HG03442 (cell line): ENCODE measurements around the gene POLR3E.
"Not testable (repeated sequence)": the region's sequence is repeated elsewhere in the genome, so short reads cannot be mapped to it uniquely, and the experiment has no call there.

Experiments
- ATAC-seq: cut with Tn5 transposase; IDR thresholded peaks from one replicate; pipeline ENCODE4 v1.9.1; 2021; ENCODE audit warnings: mild to moderate bottlenecking, moderate library complexity; ENCODE audit not compliant: unreplicated experiment

Gene POLR3E

DNA sequence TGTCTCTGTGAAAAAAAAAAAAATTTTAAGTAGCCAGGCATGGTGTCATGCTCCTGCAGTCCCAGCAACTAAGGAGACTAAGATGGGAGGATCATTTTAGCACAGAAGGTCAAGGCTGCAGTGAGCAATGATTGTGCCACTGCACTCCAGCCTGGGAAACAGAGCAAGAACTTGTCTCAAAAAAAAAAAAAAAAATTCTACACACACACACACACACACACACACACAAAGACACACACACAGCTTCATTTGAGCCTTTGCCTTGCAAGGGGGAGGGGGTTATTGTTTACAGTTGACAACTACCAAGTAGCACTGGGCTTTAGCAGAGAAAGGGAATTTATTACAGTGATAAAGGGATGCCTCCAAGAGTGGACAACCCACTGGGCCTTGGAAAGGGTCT lies 4.9 kb upstream of the POLR3E start:
- ATAC-seq = no peak

DNA sequence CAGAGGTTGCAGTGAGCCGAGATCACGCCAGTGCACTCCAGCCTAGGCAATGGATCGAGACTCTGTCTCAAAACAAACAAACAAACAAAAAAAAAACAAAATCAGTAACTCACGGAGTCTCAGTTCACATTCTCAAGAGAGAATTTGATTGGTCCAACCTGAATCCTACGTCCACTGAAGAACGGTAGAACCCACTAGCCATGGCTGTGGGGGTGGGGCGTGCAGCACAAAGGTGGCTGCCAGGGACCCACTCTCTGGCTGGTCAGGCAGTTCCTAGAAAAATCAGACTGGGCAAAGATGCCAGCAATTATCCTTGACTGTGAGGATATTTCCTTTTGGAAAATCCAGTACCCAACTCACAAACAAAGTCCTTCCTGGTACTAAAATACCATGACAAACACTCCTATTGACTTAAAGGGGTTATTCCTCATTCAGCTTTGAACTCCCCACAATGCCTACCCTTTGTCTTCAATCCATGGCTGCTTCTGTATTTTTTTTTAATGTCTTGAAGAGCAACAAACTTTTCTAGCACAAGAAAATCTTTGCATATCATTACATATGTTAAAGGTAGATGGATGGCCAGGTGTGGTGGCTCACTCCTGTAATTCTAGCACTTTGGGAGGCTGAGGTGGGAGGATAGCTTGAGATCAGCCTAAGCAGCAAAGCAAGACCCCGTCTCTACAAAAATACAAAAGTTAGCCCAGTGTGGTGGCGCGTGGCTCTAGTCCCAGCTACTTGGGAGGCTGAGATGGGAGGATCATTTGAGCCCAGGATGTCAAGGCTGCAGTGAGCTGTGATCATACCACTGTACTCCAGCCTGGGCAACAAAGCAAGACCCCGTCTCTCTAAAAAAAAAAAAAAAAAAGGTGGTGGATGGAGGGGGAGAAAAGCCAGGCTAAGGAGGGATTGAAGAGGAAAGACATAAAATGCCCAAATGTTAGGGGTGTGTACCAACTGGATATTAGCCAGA lies 3.8 kb upstream of the POLR3E start:
- no peak for ATAC-seq

DNA sequence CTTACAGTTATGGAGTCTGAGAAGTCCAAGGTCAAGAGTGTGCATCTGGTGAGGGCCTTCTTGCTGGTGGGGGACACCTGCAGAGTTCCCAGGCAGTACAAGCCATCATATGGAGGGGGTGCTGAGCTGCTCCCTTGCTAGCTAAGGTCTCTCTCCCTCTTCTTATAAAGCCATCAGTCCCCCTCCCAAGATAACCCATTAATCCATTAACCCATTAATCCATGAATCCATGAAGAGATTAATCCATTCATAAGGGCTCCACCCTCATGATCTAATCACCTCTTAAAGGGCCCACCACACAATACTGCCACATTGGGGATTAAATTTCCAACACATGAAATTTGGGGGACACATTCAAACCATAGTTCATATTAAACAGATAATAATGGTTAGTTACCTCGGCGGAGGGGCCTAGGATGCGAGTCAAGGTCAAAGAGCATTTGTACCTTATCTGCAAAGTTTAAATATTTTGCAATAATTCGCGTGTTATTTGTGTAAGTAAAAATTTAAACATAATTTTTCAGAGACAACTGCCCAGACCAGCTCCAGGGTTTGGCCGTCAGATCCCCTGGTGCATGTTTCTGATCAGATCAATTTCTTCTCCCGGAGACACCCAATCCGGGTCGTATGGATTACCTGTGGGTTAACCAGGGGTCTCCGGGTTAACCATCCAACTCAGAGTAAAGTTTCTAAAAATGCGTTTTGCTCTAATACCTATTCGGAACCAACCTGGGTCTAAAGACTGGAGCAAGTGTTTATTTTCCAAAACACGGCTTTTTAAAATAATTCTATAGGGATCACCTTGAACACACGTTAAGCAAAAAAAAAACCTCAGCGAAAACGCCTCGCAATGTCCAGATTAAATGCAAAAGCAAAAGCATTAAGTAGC lies 740 bp upstream of the POLR3E start:
- no peak for ATAC-seq

DNA sequence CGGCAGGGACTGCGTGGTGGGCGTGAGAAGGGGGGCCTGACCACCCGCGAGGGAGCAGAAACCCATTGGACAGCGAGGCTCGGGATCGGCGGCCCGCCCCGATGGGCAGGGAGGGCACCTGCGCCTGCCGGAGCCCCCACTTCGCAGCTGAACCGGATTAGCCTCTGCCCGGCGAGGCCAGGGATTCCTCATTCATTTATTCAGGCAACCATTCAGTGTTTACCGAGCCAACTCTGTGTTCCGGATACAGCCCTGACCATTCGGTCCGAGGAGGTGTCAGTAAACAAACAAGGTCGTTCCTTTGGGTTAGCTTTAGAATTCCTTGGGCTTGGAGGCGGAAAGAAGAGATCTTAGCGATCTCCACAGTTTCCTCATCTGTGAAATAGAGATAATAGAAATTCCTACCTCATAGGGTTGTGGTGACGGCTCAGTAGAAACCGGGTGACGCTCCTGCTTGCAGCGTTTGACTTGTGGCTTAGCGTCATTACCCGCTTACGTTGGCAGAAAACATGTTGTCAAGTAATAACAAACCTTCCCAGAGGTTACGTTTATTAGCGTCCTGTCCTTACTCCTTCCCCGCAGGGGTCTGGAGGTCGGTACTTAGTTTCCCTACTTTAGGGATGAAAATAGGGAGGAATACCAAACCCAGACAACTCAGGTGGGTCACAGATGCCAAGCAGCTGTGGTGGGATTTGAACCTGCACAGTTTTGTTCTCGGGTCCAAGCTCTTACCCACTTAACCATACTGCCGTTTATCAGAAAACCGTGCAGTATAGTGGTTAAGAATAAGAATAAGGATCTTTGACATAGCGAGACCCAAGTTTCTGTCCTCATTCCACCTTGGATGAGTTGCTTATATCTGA lies 893 bp downstream of the POLR3E start:
- peak; percentile 19 for ATAC-seq

DNA sequence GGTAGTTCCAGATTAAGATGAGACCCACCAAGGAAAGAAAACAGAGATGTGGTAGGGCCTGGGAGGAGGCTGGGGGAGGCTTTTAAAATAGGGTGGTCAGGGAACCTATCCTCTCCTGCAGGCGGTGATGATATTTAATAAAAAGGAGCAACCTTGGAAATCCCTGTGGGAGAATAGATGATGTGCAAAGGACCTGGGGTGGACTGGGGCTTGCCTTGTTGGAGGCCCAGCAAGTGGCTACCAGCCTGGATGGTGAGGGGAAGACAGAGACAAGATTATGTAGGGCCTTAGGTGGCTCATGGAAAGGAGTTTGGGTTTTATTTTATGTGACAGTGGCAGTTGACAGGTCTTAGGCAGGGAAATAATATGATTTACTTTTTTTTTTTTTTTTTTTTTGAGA lies 1.8 kb downstream of the POLR3E start:
- ATAC-seq = no peak

DNA sequence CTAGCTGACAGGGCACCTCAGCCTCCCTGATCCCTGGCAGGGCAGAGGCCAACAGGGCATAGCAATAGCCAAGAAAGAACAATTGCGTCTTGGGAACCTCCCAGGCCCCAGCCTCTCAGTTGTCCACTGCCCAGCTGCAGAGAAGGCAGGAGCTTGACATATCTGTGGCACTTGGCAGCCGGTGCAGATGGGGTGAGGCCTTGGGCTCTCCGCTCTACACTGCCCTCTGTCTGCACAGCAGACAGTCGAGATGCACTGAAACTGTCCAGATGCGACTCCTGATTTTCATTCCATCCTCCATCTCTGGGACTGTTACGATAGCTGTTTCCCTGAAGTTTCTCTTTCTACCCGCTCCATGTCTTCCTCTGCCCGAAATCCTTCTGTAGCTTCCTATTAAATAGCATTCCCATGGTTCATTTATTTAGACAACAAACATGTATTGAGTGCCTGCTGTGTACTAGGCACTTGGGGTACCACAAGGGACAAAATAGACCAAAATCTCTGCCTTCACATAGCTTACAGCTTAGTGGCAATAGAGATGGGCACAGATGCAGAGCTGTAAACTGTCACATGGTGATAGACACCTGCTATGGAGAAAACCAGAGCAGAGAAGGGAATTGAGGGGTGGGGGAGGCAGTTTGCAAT lies 3.3 kb downstream of the POLR3E start:
- no peak for ATAC-seq

DNA sequence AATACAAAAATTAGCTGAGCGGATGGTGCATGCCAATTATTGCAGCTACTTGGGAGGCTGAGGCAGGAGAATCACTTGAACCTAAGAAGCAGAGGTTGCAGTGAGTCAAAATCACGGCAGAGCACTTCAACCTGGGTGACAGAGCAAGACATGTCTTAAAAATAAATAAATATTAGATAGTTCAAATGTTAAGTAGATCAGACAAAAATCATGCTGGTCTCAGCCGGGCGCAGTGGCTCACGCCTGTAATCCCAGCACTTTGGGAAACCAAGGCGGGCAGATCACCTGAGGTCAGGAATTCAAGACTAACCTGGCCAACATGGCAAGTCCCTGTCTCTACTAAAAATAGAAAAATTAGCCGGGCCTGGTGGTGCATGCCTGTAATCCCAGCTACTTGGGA lies 4.2 kb downstream of the POLR3E start:
- ATAC-seq = not testable (repeated sequence)

DNA sequence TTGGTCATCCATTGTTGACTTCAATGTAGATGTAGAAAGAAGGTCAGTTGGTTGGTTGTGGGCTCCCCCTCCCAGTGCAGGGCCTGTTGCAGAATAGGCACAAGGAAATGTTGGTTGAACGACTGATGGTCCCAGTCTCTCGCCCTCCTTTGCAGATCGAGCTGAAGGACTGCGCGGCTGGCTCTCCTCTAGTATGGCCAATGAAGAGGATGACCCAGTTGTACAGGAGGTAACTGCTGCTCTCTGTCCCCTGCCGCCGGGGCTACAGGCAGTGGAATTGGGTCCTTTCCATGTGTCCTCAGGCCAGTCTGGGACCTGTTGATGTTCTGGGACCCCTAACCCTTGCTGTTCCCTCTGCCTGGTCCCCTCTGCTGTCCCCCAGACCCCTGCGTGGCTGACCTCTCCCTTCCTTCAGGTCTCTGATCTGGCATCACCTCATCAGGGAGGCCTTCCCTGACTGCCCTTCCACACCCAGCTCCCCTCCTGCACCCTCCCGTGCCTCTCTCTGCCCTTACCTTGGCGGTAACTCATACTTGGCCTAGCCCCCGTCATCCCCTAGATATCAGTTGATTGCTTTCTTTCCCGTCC lies 5.7 kb downstream of the POLR3E start:
- ATAC-seq = no peak

DNA sequence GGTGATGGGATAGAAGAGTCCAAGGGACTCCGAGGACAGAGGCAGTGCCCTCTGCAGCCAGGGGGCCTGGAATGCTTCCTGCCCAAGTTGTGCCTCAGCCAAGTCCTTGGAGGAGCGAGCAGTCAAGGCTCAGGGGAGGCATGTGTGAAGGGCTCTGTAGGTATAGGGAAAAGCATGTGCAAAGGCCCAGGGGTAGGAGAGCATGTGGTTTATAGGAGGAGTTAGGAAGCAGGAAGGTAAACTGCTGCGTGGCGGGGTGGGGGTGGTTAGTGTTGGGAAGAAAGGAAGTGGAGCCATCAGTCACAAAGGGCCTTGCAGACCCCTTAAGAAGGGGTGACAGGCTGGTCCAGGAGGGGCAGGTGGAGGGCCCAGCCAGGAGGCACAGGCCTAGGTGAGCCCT lies 7.2 kb downstream of the POLR3E start:
- ATAC-seq = no peak

DNA sequence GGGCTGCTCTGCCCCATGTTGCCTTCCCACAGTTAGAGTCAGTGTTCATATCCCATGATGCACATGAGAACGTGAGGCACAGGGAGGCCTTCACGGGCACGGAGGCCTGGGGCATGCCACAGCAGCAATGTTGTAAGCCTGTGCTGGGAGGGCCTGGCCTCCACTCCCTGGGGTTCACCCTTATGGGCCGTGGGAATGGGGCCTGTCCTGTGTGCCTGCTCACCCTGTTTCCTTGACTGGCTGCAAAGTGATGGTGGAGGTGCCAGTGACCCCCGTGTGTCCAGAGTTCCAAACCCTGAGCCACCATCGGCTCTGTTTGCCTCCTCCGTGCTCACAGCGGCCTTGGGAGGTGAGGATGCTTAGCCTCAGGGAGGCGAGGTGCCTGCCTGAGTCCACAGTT lies 9.6 kb downstream of the POLR3E start:
- ATAC-seq = no peak

DNA sequence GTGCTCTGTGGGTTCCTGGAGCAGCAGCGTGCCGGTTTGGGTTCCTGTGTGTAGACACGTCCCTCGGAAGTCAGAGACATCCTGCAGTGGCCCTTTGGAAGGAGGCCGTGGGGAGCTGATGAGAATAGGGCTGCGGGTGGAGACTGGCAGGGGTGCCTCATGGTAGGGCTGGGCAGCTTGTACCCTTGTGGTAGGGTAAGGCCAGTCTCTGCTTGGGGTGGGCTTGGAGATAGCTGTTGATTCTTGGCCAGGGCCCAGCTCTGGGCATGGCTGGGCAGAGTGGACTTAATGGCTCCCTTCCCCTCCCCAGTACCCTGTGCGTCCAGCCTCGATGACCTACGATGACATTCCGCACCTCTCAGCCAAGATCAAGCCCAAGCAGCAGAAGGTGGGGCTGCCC lies 10.6 kb downstream of the POLR3E start:
- ATAC-seq = no peak

DNA sequence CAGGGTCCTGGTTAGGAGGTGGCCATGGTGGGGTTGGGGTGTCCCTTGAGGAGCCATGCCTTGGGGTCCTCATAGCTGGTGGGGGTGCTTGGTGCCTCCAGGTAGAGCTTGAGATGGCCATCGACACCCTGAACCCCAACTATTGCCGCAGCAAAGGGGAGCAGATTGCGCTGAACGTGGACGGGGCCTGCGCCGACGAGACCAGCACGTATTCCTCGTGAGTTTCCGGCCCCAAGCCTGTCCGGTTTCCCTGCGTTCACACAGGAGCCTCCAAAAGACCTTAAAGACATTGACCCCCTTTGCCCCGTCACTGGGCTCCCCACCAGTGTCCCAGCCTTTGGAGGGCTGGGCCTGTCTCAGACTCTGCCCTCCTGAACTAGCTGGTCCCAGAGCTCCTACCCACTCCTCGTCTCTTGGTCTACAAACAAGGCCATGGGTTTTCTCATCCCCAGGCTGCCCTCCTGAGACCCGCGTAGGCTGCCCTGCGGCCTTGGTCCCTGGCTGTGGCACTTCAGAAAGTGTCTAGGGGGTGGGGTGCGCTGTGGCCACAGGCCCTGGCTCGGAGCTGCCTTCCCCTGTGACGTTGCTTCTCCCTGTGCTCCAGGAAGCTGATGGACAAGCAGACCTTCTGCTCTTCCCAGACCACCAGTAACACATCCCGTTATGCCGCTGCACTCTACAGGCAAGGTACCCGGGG lies 11.8 kb downstream of the POLR3E start:
- ATAC-seq = no peak

DNA sequence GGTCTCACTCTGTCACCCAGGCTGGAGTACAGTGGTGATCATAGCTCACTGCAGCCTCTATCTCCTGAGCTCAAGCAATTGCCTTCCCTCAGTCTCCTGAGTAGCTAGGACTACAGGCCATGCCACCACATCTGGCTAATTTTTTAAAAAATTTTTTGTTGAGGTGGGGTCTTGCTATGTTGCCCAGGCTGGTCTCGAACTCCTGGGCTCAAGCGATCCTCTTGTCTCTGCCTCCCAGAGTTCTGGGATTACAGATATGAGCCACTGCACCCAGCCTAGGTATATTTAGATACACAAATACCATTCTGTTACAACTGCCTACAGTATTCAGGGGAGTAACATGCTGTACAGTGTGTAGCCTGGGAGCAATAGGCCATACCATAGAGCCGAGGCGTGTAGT lies 14.3 kb downstream of the POLR3E start:
- ATAC-seq = no peak

DNA sequence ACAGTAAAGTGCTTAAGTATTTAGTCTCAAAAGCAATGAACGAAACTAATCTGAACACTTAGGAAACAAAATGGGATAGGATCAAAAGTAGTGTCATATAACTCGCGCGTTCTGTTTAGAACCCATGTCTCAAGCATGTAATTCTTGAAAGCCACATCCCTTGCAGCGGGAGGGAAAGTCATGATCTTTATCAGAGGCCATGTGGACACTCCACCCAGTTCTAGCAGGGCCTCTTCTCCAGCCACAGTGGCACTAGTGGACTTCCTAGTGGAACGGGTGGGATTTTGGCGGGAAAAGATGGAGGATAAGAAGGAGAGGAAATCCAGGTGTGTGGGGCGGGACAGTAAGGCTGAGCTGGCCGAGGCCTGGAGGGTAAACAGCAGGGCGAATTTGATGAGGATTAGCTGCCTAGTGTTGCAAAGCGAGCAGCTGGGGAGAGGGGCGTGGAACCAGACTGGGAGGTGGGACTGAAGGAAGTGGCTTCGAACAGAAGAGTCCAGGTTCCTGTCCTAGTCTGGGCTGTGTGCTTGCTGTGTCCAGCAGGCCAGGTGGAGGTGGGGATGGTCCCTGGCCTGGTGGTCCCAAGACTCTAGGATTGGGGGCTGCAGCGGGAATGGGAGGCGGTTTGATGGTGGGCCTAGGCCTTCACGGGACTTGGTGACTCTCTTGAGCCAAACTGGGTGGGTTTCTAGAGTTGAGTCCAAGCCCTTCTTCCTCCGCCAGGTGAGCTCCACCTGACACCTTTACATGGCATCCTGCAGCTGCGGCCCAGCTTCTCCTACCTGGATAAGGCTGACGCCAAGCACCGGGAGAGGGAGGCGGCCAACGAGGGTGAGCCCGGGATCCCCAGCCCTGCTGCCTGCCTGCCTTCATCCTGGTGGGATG lies 15.9 kb downstream of the POLR3E start:
- no peak for ATAC-seq

DNA sequence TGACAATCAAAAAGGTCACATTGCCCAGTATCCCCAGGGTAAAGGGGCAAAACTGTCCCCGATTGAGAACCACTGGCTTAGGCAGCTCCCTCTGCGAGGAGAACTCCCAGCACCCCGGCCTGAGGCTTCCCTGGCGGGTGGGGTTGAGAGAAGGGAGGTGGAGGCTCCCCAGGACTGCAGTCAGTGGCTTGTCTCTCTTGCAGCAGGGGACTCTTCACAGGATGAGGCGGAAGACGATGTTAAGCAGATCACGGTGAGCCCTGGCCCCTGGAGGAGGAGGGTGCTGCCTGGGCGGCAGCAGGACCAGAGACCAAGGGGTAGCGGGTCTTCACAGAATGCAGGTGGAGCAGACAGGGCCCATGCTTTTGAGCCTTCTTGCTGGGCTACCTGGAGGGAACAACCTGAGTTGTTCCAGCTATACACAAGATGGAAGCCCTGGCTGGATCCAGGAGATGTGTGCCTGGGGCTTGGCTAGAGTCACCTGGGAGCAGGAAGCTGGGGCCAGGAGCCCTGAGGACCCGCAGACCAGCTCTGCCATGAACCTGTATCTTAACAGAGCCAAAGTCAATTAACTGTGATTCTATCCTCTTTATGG lies 16.8 kb downstream of the POLR3E start:
- ATAC-seq = no peak

DNA sequence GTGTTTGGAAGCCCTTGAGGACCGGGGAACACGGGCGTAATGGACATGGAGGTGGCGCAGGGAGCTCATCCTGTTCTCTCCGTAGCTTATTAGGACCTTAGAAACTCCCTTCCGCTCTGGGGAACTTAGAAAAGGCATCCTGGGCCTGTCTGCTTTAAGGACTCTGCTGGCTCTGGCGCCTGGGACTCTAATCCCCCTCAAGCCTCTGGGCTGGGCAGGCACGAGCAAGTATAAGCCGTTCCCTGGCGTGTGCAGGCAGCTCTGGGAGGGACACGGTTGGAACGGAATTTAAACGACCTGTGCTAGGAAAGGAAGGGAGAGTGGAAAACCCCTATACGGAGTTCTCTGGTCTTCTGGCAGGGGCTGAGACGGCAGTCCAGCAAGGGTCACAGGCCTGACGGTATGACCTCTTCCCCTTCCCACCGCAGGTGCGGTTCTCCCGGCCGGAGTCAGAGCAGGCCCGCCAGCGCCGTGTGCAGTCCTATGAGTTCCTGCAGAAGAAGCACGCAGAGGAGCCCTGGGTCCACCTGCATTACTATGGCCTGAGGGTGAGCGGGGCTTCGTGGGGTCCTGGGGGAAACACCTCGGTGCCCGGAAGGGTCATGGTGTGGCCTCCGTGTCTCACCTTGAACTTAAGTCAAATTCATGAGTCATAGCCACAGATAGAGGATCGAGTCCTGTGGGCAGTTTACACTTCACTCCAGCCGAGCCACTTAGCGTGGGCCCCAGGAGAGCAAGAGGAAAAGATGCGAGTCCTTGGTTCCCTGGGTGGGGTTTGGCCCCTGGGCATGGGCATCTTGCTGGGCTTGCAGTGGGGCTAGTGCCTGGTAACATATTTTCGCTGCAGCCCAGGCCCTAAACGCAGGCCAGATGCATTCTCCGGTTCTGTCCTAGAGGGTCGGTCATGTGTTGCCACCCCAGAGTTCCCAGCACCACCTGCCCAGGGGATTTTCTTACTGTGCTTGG lies 17.7 kb downstream of the POLR3E start:
- no peak for ATAC-seq

DNA sequence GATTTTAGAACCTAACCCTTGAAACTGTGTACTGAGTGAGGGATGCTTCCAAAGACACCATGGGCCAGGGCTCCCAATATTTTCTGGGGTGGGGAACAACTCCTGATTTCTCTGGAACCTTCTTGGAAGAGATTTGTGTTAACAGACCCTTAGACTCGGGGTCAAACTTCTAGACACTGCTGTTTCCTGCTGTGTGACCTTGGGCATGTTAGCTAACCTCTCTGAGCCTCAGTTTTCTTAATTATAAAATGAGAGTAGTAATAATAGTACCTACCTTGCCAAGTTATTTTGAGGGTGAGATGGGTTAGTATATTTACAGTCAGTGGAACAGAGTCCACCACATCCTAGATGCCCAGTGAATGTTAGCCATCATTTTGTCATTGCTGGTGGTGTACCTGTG lies 18.8 kb downstream of the POLR3E start:
- ATAC-seq = no peak
